GM12878 (cell line): Measurements from ENCODE around the gene ANTXR2. TPM values are rescaled to one million over a fixed set of nuclear protein-coding genes. Genes with fewer than 3 reads are reported as not detected.

Experiments
- ATAC-seq: fragments of 200-7000 bp; cut with Tn5 transposase; 3 replicates; pipeline ENCODE4 v1.9.1; 2020; ENCODE audit warnings: mild to moderate bottlenecking, moderate library complexity
- BruUV-seq: library from RNA; stranded (reverse); fragments of 400-500 nt; replicated peaks from 2 replicates; lab custom pipeline; 2021; lab: Mats Ljungman, UMichigan
- CTCF ChIA-PET: fragments of 300-600 bp; sonication (Branson Sonifier 250); formaldehyde crosslinking; extraction: SDS; loops from one replicate; lab custom pipeline; 2021; ENCODE audit warnings: inconsistent platforms; lab: Yijun Ruan, JAX
- POLR2A ChIA-PET: fragments of 350-600 bp; formaldehyde crosslinking; extraction: SDS; loops from one replicate; lab custom pipeline; 2021; ENCODE audit warnings: inconsistent platforms; lab: Charles Lee
- RAD21 ChIA-PET: fragments of 300-600 bp; sonication (Branson Sonifier 250); formaldehyde crosslinking; loops from one replicate; lab custom pipeline; 2023; ENCODE audit warnings: antibody characterized with exemption; ENCODE audit not compliant: unreplicated experiment; lab: Charles Lee
- SMC1A ChIA-PET: fragments of 300-600 bp; sonication (Branson Sonifier 250); formaldehyde crosslinking; loops from one replicate; lab custom pipeline; 2023; ENCODE audit not compliant: unreplicated experiment, uncharacterized antibody; lab: Charles Lee
- DNase-seq: peaks from one replicate; pipeline ENCODE4 v3.0.0-alpha.2; 2011; ENCODE audit warnings: low read depth, low spot score
- FAIRE-seq: peaks from 3 replicates; lab custom pipeline; 2011; peaks lifted over from hg19 to GRCh38; lab: Jason Lieb, UNC
- H2AFZ ChIP-seq: 2 replicates; pipeline ENCODE4 v1.6.0; 2011; ENCODE audit warnings: low read depth, low read length, control low read depth; ENCODE audit not compliant: control insufficient read depth
- H3K27ac ChIP-seq: 2 replicates; pipeline ENCODE4 v1.5.1; 2011; ENCODE audit warnings: control low read depth; ENCODE audit not compliant: control insufficient read depth, insufficient read depth
- H3K27me3 ChIP-seq, 2 experiments: replicated peaks in 1 of 2; 2 replicates each; pipeline versions ENCODE4 v1.6.0 to v1.6.1; 2011; ENCODE audit warnings: low read length in 1 of 2; ENCODE audit not compliant: control insufficient read depth in 2 of 2, insufficient read depth in 2 of 2
- H3K36me3 ChIP-seq, 2 experiments: 2 replicates each; pipeline ENCODE4 v1.5.1; 2011; ENCODE audit warnings: low read length in 1 of 2; ENCODE audit not compliant: control insufficient read depth in 2 of 2, insufficient read depth in 2 of 2
- H3K4me1 ChIP-seq: 2 replicates; pipeline ENCODE4 v1.6.1; 2011; ENCODE audit warnings: mild to moderate bottlenecking, low read length, moderate library complexity, mixed read lengths; ENCODE audit not compliant: control insufficient read depth, insufficient read depth
- H3K4me2 ChIP-seq: 2 replicates; pipeline ENCODE4 v1.6.0; 2011; ENCODE audit warnings: control low read depth; ENCODE audit not compliant: control insufficient read depth, insufficient read depth
- H3K4me3 ChIP-seq: fragments of 200-600 bp; sonication (generic); 2 replicates; pipeline ENCODE4 v1.5.1; 2016
- H3K79me2 ChIP-seq: 2 replicates; pipeline ENCODE4 v1.6.0; 2011; ENCODE audit warnings: low read length; ENCODE audit not compliant: control insufficient read depth, insufficient read depth
- H3K9ac ChIP-seq: 2 replicates; pipeline ENCODE4 v1.8.0; 2011; ENCODE audit warnings: low read length, control low read depth, mixed read lengths; ENCODE audit not compliant: control insufficient read depth, insufficient read depth
- H3K9me3 ChIP-seq: replicated peaks from 3 replicates; pipeline ENCODE4 v1.5.1; 2011; ENCODE audit warnings: mild to moderate bottlenecking, low read length; ENCODE audit not compliant: control insufficient read depth, insufficient read depth
- H4K20me1 ChIP-seq: 2 replicates; pipeline ENCODE4 v1.6.0; 2011; ENCODE audit not compliant: control insufficient read depth, insufficient read depth
- CHD2 ChIP-seq: IDR thresholded peaks from 2 replicates; pipeline ENCODE4 v1.6.1; 2011; ENCODE audit warnings: low read depth, low read length, improper control_type of control experiment, borderline replicate concordance
- EP300 ChIP-seq, 2 experiments: fragments of 150-350 bp in 1 of 2; IDR thresholded peaks; 2 replicates each; pipeline ENCODE4 v1.6.1; 2011 to 2012; ENCODE audit warnings: low read depth in 2 of 2, low read length in 2 of 2, borderline replicate concordance in 1 of 2, improper control_type of control experiment in 1 of 2, inconsistent platforms in 1 of 2; ENCODE audit not compliant: control insufficient read depth in 1 of 2
- ETV6 ChIP-seq, 2 experiments: fragments of 450-650 bp in 1 of 2; IDR thresholded peaks in 1 of 2; conservative IDR thresholded peaks in 1 of 2; 2 replicates each; pipeline ENCODE4 v1.6.1; 2014; ENCODE audit warnings: antibody characterized with exemption in 1 of 2, borderline replicate concordance in 1 of 2, low read depth in 1 of 2, mild to moderate bottlenecking in 1 of 2, moderate library complexity in 1 of 2
- HDGF ChIP-seq: fragments of 450-650 bp; IDR thresholded peaks from 2 replicates; pipeline ENCODE4 v1.6.1; 2016; ENCODE audit warnings: antibody characterized with exemption
- HSF1 ChIP-seq: fragments of 150-350 bp; IDR thresholded peaks from 2 replicates; pipeline ENCODE4 v1.6.1; 2014; ENCODE audit warnings: mild to moderate bottlenecking, low read depth, low read length
- NBN ChIP-seq: fragments of 450-650 bp; IDR thresholded peaks from 2 replicates; pipeline ENCODE4 v1.6.1; 2016
- NFYB ChIP-seq: IDR thresholded peaks from 2 replicates; pipeline ENCODE4 v1.6.1; 2011; ENCODE audit warnings: low read depth, mild to moderate bottlenecking, low read length, improper control_type of control experiment, moderate library complexity; ENCODE audit not compliant: insufficient read depth
- NR2F1 ChIP-seq: fragments of 450-650 bp; conservative IDR thresholded peaks from 2 replicates; pipeline ENCODE4 v1.6.1; 2017; ENCODE audit warnings: mild to moderate bottlenecking
- PAX5 ChIP-seq: IDR thresholded peaks from 2 replicates; pipeline ENCODE4 v1.6.1; 2011; ENCODE audit warnings: low read depth, low read length, borderline replicate concordance
- RAD51 ChIP-seq: fragments of 450-650 bp; IDR thresholded peaks from 2 replicates; pipeline ENCODE4 v1.6.1; 2016; ENCODE audit warnings: moderate library complexity, mild to moderate bottlenecking, inconsistent platforms
- SP1 ChIP-seq: IDR thresholded peaks from one replicate; pipeline ENCODE4 v1.6.1; 2011; ENCODE audit warnings: low read depth, low read length
- SRF ChIP-seq, 2 experiments: IDR thresholded peaks; 2 replicates each; pipeline ENCODE4 v1.6.1; 2011; ENCODE audit warnings: low read depth in 2 of 2, low read length in 2 of 2, mild to moderate bottlenecking in 1 of 2, moderate library complexity in 1 of 2
- SUPT20H ChIP-seq: IDR thresholded peaks from 2 replicates; pipeline ENCODE4 v1.6.1; 2011; ENCODE audit warnings: low read depth, mild to moderate bottlenecking, low read length, moderate library complexity, borderline replicate concordance; ENCODE audit not compliant: control insufficient read depth
- ZNF384 ChIP-seq: IDR thresholded peaks from 2 replicates; pipeline ENCODE4 v1.6.1; 2012; ENCODE audit warnings: low read depth, mild to moderate bottlenecking, low read length, improper control_type of control experiment, borderline replicate concordance
- ZNF592 ChIP-seq: fragments of 450-650 bp; IDR thresholded peaks from 2 replicates; pipeline ENCODE4 v1.6.1; 2017; ENCODE audit warnings: mild to moderate bottlenecking, moderate library complexity
- WGBS: methylation state at CpG from one replicate; pipeline ENCODE4 v1.1.6; 2016; ENCODE audit warnings: low lambda C conversion rate; ENCODE audit not compliant: insufficient replicate concordance, insufficient coverage; ENCODE audit errors: missing lambda C conversion rate; 5-methylcytosine and 5-hydroxymethylcytosine counted together
- in situ Hi-C: fragments of 300-500 bp; cut with MboI; formaldehyde crosslinking; loops from 9 replicates; pipeline ENCODE4 v1.14.3; 2018; ENCODE audit warnings: mixed read lengths
- intact Hi-C: fragments of 100-400 bp; cut with micrococcal nuclease; formaldehyde crosslinking; loops from one replicate; pipeline ENCODE4 v1.14.2; 2022; ENCODE audit not compliant: unreplicated experiment
- polyA plus RNA-seq, 11 experiments: library from polyadenylated mRNA; depleted of rRNA in 4 of 11; unstranded in 6 of 11; stranded (reverse) in 5 of 11; fragments of >200 nt; fragmentation: Nextera tagmentation in 4 of 11; fragmentation: Illumina TruSeq in 1 of 11; extraction: Ambion mirVana in 4 of 11; extraction: Trizol in 1 of 11; gene quantifications; 1 replicate in 1 of 11; 2 replicates in 10 of 11; pipeline versions ENCODE4 v1.2.1 to v1.2.3, GENCODE V29; 2011 to 2016; ENCODE audit warnings: inconsistent platforms in 2 of 11, missing spikeins in 2 of 11, low read depth in 1 of 11
- total RNA-seq, 4 experiments: library from RNA; depleted of rRNA in 3 of 4; stranded (reverse); fragments of >200 nt in 3 of 4; fragmentation: Illumina TruSeq in 1 of 4; extraction: Trizol in 1 of 4; gene quantifications; 2 replicates each; pipeline versions ENCODE4 v1.2.1 to v1.2.3, GENCODE V29; 2013 to 2021
- TF ChIP-seq, protein P1 (sequence below): fragments of 450-650 bp; IDR thresholded peaks from 2 replicates; pipeline ENCODE4 v1.6.1; 2016; ENCODE audit warnings: mild to moderate bottlenecking

The ANTXR2 gene
- total and polyA plus RNA-seq, 10 of the 15 experiments (the other 5 are each of a cell fraction or from before 2014, with no cell fraction given): 1.4 to 8.9 (median 5.7) TPM

DNA sequence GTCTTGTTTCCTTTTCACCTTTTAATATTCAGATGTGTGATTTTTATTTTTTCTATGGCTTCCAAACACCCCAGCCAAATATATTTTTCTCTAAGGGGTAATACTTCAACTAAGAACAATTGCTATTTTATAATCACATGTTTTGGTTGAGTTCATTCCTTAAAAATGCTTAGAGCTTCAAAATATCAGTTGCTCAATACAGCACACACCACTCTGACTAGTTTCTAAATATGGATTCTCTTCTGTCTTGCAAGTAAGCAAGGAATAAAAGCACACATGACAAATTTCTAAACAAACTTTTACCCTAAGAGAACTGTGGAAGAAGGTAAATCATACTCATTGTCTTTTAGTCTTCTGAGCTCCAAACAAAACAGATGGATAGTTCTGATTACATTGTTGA lies 27.2 kb downstream of the ANTXR2 start (continued):
- TF ChIP-seq ZNF592 (no peak), SP1 (no peak), HDGF (no peak), NFYB (no peak), SUPT20H (no peak), NR2F1 (no peak), RAD51 (no peak), PAX5 (no peak), NBN (no peak)
- TF ChIP-seq, all 136 proteins: peak for 0

GRCh38 chr4:80043541-80043940 lies 29.5 kb downstream of the ANTXR2 start:
- no peak overlapping the region for H3K9ac ChIP-seq
- no peak overlapping the region for H3K4me2 ChIP-seq
- CTCF ChIA-PET: no interaction called here
- H3K27ac ChIP-seq: no peak overlapping the region
- in situ Hi-C loops (no loop called here), intact Hi-C loops (no loop called here)
- H3K4me1 ChIP-seq: no peaks in the 10 kb centered on the region
- H3K27me3 ChIP-seq: no peaks in the 10 kb centered on the region
- H4K20me1 ChIP-seq: no peaks in the 10 kb centered on the region
- no peaks in the 10 kb centered on the region for H3K9me3 ChIP-seq
- no peak overlapping the region for H3K4me3 ChIP-seq
- no TSS peak for BruUV-seq
- SMC1A ChIA-PET: interaction anchor here (1.4 kb wide), 1 partner anchor 129 kb away, joined by 3 read pairs; no protein-coding TSS in a partner anchor
- H3K36me3 ChIP-seq: no peaks in the 10 kb centered on the region
- H3K79me2 ChIP-seq: no peaks in the 10 kb centered on the region
- no peak for FAIRE-seq
- no peak overlapping the region for H2AFZ ChIP-seq
- WGBS: 95% methylated on average over 3 of the region's 3 CpGs
- RAD21 ChIA-PET: no interaction called here
- no peak for ATAC-seq
- no peak for DNase-seq
- POLR2A ChIA-PET: no interaction called here
- no peak for TF ChIP-seq SRF (IDR thresholded peaks at IDR 0.05; ENCODE audit: low read depth in 2 of 2, low read length in 2 of 2)
- TF ChIP-seq PAX5: no peak
- no peak for TF ChIP-seq HSF1
- no peak for TF ChIP-seq EP300 (IDR thresholded peaks at IDR 0.05; ENCODE audit: borderline replicate concordance in 1 of 2, control insufficient read depth in 1 of 2, low read depth in 2 of 2, low read length in 2 of 2)
- no peak for TF ChIP-seq ZNF384
- TF ChIP-seq SUPT20H: no peak
- TF ChIP-seq ETV6 (conservative IDR thresholded peaks at IDR 0.05 in 1 of 2, IDR thresholded peaks at IDR 0.05 in 1 of 2; ENCODE audit: borderline replicate concordance in 1 of 2, low read depth in 1 of 2): no peak
- no peak for TF ChIP-seq CHD2
- TF ChIP-seq, protein P1, sequence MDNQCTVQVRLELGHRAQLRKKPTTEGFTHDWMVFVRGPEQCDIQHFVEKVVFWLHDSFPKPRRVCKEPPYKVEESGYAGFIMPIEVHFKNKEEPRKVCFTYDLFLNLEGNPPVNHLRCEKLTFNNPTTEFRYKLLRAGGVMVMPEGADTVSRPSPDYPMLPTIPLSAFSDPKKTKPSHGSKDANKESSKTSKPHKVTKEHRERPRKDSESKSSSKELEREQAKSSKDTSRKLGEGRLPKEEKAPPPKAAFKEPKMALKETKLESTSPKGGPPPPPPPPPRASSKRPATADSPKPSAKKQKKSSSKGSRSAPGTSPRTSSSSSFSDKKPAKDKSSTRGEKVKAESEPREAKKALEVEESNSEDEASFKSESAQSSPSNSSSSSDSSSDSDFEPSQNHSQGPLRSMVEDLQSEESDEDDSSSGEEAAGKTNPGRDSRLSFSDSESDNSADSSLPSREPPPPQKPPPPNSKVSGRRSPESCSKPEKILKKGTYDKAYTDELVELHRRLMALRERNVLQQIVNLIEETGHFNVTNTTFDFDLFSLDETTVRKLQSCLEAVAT: no peak
